Aorta (tissue), 5 donors: ENCODE measurements around the gene ELMO2. TPM values are rescaled to one million over a fixed set of nuclear protein-coding genes. Genes with fewer than 3 reads are reported as not detected.

Experiments
- ATAC-seq: fragments of 200-7000 bp; cut with Tn5 transposase; one replicate; pipeline ENCODE4 v1.9.1; 2022; ENCODE audit warnings: moderate library complexity; ENCODE audit not compliant: low FRiP score
- DNase-seq, 2 donors: peaks; one replicate each; pipeline ENCODE4 v3.0.0-alpha.2; 2020
- H3K27ac ChIP-seq, 2 donors: one replicate each; pipeline ENCODE4 v1.5.1; 2013; ENCODE audit warnings: low read length in 2 of 2, mild to moderate bottlenecking in 2 of 2, moderate library complexity in 2 of 2, control low read depth in 1 of 2, inconsistent platforms in 1 of 2, low read depth in 1 of 2
- H3K27me3 ChIP-seq, 2 donors: one replicate each; pipeline ENCODE4 v1.6.1; 2013; ENCODE audit warnings: control low read depth in 1 of 2, low read length in 1 of 2, mild to moderate bottlenecking in 1 of 2, moderate library complexity in 1 of 2; ENCODE audit not compliant: insufficient read depth in 2 of 2, control insufficient read depth in 1 of 2
- H3K36me3 ChIP-seq, 2 donors: one replicate each; pipeline ENCODE4 v1.6.1; 2013; ENCODE audit warnings: control low read depth in 1 of 2, low read length in 1 of 2, mild to moderate bottlenecking in 1 of 2; ENCODE audit not compliant: insufficient read depth in 2 of 2, control insufficient read depth in 1 of 2
- H3K4me1 ChIP-seq, 2 donors: one replicate each; pipeline ENCODE4 v1.6.1; 2013; ENCODE audit warnings: low read length in 2 of 2, control low read depth in 1 of 2, mild to moderate bottlenecking in 1 of 2, moderate library complexity in 1 of 2; ENCODE audit not compliant: insufficient read depth in 2 of 2, control insufficient read depth in 1 of 2
- H3K4me3 ChIP-seq, 2 donors: one replicate each; pipeline ENCODE4 v1.5.1; 2013; ENCODE audit warnings: low read length in 2 of 2, control low read depth in 1 of 2, mild to moderate bottlenecking in 1 of 2
- H3K9me3 ChIP-seq: one replicate; pipeline ENCODE4 v1.6.1; 2013; ENCODE audit warnings: mild to moderate bottlenecking, low read length; ENCODE audit not compliant: control insufficient read depth
- WGBS, 2 donors: extraction: QIAGEN DNeasy Blood & Tissue Kit; methylation state at CpG; one replicate each; pipeline ENCODE4 v1.1.7; 2013; 5-methylcytosine and 5-hydroxymethylcytosine counted together
- intact Hi-C, 2 donors: fragments of 100-400 bp; cut with DNase I; formaldehyde crosslinking; loops; one replicate each; pipeline versions ENCODE4 v1.14.2 to v1.15.0; 2022
- polyA plus RNA-seq, 2 donors: library from polyadenylated mRNA; stranded (reverse); fragments of 200-250 nt; gene quantifications; one replicate each; pipeline ENCODE4 v1.2.3, GENCODE V29; 2013
- total RNA-seq, 2 donors: library from RNA; stranded (reverse); fragmentation: NEBNext Ultra II Directional; extraction: Animal tissue kit (Norgen Biotek cat#: 25700); gene quantifications; one replicate each; pipeline ENCODE4 v1.2.1, GENCODE V29; 2021
- donor health status: healthy with polysubstance abuse.
- donor health status: Bipolar disorder and iron deficiency.
- donor health status: DM: no; HTN: no; CAD: no.
- donor health status: DM: no; HTN: no; CAD: no.
- donor health status: DM: yes; HTN: yes; CAD: no.

ELMO2 gene
- total and polyA plus RNA-seq, 4 donors, result 19.3 to 51.6 (median 35.8) TPM

- Histone ChIP-seq H3K4me1 (no peaks in the 10 kb centered on the region), H3K36me3 (peaks cover 3 to 19% of the 10 kb centered on the region in 2 donors), H3K4me3 (no peak overlapping the region), H3K27ac (no peak overlapping the region), H3K27me3 (no peaks in the 10 kb centered on the region), H3K9me3 (no peaks in the 10 kb centered on the region)
- DNase-seq (no peak), ATAC-seq (no peak)
- intact Hi-C loops, result no loop called here
- 85 to 91% methylated on average over 2 of the region's 2 CpGs for WGBS, 2 donors
Measured at GRCh38 chr20:46378412-46379009, 27.9 kb downstream of the ELMO2 start.

DNA sequence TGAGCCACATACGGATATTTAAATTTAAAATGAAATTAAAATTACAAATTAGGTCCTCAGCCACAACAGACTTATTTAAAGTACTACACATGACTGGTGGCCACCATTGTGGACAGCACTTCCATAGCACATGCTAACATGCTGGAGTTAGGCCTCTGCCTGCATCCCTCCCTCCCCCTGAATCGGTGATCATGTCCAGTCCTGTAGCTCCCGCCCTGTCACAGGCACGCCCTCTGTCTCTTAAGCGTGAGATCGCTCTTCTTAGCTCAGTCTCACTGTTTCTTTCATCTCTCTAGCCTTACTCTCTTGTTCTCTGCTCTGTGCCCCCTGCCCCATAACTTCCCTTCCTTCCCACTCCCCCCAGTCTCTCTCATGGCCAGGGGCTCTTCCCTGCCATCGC lies 28.9 kb downstream of the ELMO2 start:
- Histone ChIP-seq H3K27ac (no peak overlapping the region), H3K27me3 (no peaks in the 10 kb centered on the region), H3K36me3 (peaks cover 8 to 23% of the 10 kb centered on the region in 2 donors), H3K4me1 (no peaks in the 10 kb centered on the region), H3K4me3 (no peak overlapping the region), H3K9me3 (no peaks in the 10 kb centered on the region)
- intact Hi-C loops, result no loop called here
- DNase-seq, result no peak
- no peak for ATAC-seq
- 83 to 84% methylated on average over 7 of the region's 7 CpGs for WGBS, 2 donors

DNA sequence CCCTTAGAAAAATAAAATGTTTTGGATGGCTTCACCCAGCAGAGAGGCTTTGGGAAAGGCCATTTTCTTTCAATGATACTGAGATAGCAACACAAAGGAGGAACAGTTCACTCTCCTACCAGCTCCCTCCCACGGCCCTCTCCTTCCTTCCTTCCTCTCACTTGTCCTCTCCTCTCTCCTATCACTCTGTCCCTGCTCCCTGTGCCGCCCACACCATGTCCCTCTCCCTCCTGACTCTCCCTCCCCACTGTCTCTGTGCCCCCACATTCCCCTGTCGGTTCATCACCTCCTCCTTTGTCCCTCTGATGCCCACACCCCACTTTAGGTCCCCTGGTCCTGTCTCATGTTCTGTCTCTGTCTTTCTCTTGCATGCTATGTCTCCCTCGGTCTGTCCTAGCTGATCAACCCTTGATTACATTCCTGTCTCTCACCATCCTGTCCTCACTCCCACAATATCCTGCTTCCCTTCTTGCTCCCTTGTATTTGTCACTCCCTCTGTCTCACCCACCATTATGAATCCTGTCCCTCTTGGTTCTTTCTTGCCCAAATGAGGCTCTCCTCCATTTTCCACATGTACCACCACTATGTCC lies 30.1 kb downstream of the ELMO2 start:
- H3K27me3 ChIP-seq, result no peaks in the 10 kb centered on the region
- H3K4me3 ChIP-seq, result no peak overlapping the region
- no peaks in the 10 kb centered on the region for H3K9me3 ChIP-seq
- H3K36me3 ChIP-seq, result peaks cover 8 to 22% of the 10 kb centered on the region in 2 donors
- WGBS, 2 donors, result 80 to 85% methylated on average over 4 of the region's 4 CpGs
- no peak for ATAC-seq
- no peak overlapping the region for H3K27ac ChIP-seq
- no peaks in the 10 kb centered on the region for H3K4me1 ChIP-seq
- intact Hi-C loops, result no loop called here
- DNase-seq, result no peak

GRCh38 chr20:46375771-46376170 lies 30.6 kb downstream of the ELMO2 start:
- H3K36me3 ChIP-seq, result peaks cover 8 to 22% of the 10 kb centered on the region in 2 donors
- ATAC-seq (no peak), DNase-seq (no peak)
- no peaks in the 10 kb centered on the region for H3K4me1 ChIP-seq
- intact Hi-C loops, result no loop called here
- H3K9me3 ChIP-seq, result no peaks in the 10 kb centered on the region
- WGBS, 2 donors, result 79 to 81% methylated on average over 5 of the region's 5 CpGs
- no peaks in the 10 kb centered on the region for H3K27me3 ChIP-seq
- no peak overlapping the region for H3K27ac ChIP-seq
- no peak overlapping the region for H3K4me3 ChIP-seq

GRCh38 chr20:46374383-46374782 lies 32.0 kb downstream of the ELMO2 start:
- intact Hi-C loops, result no loop called here
- DNase-seq (no peak), ATAC-seq (no peak)
- Histone ChIP-seq H3K27me3 (no peaks in the 10 kb centered on the region), H3K9me3 (no peaks in the 10 kb centered on the region), H3K4me1 (no peaks in the 10 kb centered on the region), H3K4me3 (no peak overlapping the region), H3K36me3 (peaks cover 6 to 23% of the 10 kb centered on the region in 2 donors), H3K27ac (no peak overlapping the region)
- 83 to 85% methylated on average over 7 of the region's 7 CpGs for WGBS, 2 donors

GRCh38 chr20:46371656-46372055 lies 34.8 kb downstream of the ELMO2 start:
- H3K27me3 ChIP-seq, result no peaks in the 10 kb centered on the region
- no peaks in the 10 kb centered on the region for H3K9me3 ChIP-seq
- H3K4me1 ChIP-seq, result no peaks in the 10 kb centered on the region
- H3K27ac ChIP-seq, result no peak overlapping the region
- peaks cover 10 to 24% of the 10 kb centered on the region in 2 donors for H3K36me3 ChIP-seq
- 92 to 94% methylated on average over 10 of the region's 10 CpGs for WGBS, 2 donors
- DNase-seq (no peak), ATAC-seq (no peak)
- intact Hi-C loops, result no loop called here
- no peak overlapping the region for H3K4me3 ChIP-seq

GRCh38 chr20:46368902-46369268 lies 37.5 kb downstream of the ELMO2 start:
- Histone ChIP-seq H3K4me1 (no peaks in the 10 kb centered on the region), H3K36me3 (peaks cover 11 to 17% of the 10 kb centered on the region in 2 donors), H3K4me3 (no peak overlapping the region), H3K9me3 (no peaks in the 10 kb centered on the region), H3K27ac (no peak overlapping the region), H3K27me3 (no peaks in the 10 kb centered on the region)
- ATAC-seq (no peak), DNase-seq (no peak)
- WGBS, 2 donors, result 82 to 84% methylated on average over 5 of the region's 5 CpGs
- intact Hi-C loops, result loop anchor here in 1 of 2 donors (10.0 kb wide), 1 partner anchor 316 kb away; the partner anchor contains the start of gene TP53RK

GRCh38 chr20:46367967-46368901 lies 38.2 kb downstream of the ELMO2 start:
- H3K4me3 ChIP-seq, result no peak overlapping the region
- no peaks in the 10 kb centered on the region for H3K9me3 ChIP-seq
- no peaks in the 10 kb centered on the region for H3K27me3 ChIP-seq
- intact Hi-C loops, result loop anchor here in 1 of 2 donors (10.0 kb wide), 1 partner anchor 317 kb away; the partner anchor contains the start of gene TP53RK
- H3K27ac ChIP-seq, result no peak overlapping the region
- DNase-seq, result no peak
- WGBS, 2 donors, result 91 to 95% methylated on average over 6 of the region's 6 CpGs
- H3K4me1 ChIP-seq, result no peaks in the 10 kb centered on the region
- peaks cover 7 to 14% of the 10 kb centered on the region in 2 donors for H3K36me3 ChIP-seq
- no peak for ATAC-seq
